IMR-90 (cell line): ENCODE data around the gene MAML2.

ENCODE experiments used
- BHLHE40 ChIP-seq: fragments of 150-350 bp; IDR thresholded peaks from 2 replicates; pipeline ENCODE4 v1.6.1; 2016; ENCODE audit warnings: mild to moderate bottlenecking, low read depth, low read length
- CEBPB ChIP-seq: IDR thresholded peaks from 2 replicates; pipeline ENCODE4 v1.6.1; 2012; ENCODE audit warnings: low read depth, low read length, improper control_type of control experiment
- FOS ChIP-seq: fragments of 150-350 bp; IDR thresholded peaks from 2 replicates; pipeline ENCODE4 v1.6.1; 2016; ENCODE audit warnings: low read depth, low read length
- MAFK ChIP-seq: IDR thresholded peaks from 2 replicates; pipeline ENCODE4 v1.6.1; 2012; ENCODE audit warnings: low read depth, low read length, improper control_type of control experiment
- MAZ ChIP-seq: IDR thresholded peaks from 2 replicates; pipeline ENCODE4 v1.6.1; 2012; ENCODE audit warnings: low read depth, mild to moderate bottlenecking, low read length, improper control_type of control experiment, moderate library complexity, borderline replicate concordance
- MXI1 ChIP-seq: IDR thresholded peaks from 2 replicates; pipeline ENCODE4 v1.6.1; 2012; ENCODE audit warnings: low read depth, mild to moderate bottlenecking, low read length, moderate library complexity, borderline replicate concordance
- POLR2A ChIP-seq: IDR thresholded peaks from 2 replicates; pipeline ENCODE4 v1.6.1; 2012; ENCODE audit warnings: mild to moderate bottlenecking, low read depth, low read length
- RAD21 ChIP-seq: IDR thresholded peaks from 2 replicates; pipeline ENCODE4 v1.6.1; 2012; ENCODE audit warnings: low read length, improper control_type of control experiment
- RCOR1 ChIP-seq: IDR thresholded peaks from 2 replicates; pipeline ENCODE4 v1.6.1; 2012; ENCODE audit warnings: mild to moderate bottlenecking, low read length, improper control_type of control experiment; ENCODE audit not compliant: insufficient replicate concordance
- SMC3 ChIP-seq: fragments of 150-350 bp; IDR thresholded peaks from 2 replicates; pipeline ENCODE4 v1.6.1; 2016; ENCODE audit warnings: low read depth, mild to moderate bottlenecking, antibody characterized with exemption, low read length, moderate library complexity
- TF ChIP-seq, protein P1 (sequence below): conservative IDR thresholded peaks from 2 replicates; pipeline ENCODE4 v1.5.1; 2012; ENCODE audit warnings: mild to moderate bottlenecking, low read depth, low read length, improper control_type of control experiment
- TF ChIP-seq, protein P2 (sequence below): fragments of 150-350 bp; IDR thresholded peaks from 2 replicates; pipeline ENCODE4 v1.6.1; 2017; ENCODE audit warnings: mild to moderate bottlenecking, antibody characterized with exemption, low read length, low read depth

DNA sequence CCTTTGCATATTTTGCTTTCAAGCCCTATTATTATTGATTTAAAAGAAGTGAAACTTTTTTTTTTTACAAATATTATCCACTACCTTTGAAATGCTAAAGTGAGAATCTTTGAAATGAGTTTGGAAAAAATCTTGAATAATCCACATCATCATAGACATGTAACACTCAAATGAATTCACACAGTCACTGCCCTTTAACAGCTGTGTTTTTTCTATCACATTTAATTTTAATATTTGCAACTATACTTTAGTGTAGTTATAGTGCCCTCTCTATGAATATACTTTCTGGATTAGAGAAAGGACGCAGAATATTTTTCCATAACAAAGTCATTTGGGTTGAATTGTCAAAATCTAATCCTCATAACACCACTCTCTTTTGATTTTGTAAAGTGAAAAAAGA lies 381.2 kb downstream of the MAML2 start:
- TF ChIP-seq RCOR1: no peak
- TF ChIP-seq, protein P1, sequence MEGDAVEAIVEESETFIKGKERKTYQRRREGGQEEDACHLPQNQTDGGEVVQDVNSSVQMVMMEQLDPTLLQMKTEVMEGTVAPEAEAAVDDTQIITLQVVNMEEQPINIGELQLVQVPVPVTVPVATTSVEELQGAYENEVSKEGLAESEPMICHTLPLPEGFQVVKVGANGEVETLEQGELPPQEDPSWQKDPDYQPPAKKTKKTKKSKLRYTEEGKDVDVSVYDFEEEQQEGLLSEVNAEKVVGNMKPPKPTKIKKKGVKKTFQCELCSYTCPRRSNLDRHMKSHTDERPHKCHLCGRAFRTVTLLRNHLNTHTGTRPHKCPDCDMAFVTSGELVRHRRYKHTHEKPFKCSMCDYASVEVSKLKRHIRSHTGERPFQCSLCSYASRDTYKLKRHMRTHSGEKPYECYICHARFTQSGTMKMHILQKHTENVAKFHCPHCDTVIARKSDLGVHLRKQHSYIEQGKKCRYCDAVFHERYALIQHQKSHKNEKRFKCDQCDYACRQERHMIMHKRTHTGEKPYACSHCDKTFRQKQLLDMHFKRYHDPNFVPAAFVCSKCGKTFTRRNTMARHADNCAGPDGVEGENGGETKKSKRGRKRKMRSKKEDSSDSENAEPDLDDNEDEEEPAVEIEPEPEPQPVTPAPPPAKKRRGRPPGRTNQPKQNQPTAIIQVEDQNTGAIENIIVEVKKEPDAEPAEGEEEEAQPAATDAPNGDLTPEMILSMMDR: no peak
- TF ChIP-seq POLR2A: no peak
- TF ChIP-seq FOS: no peak
- no peak for TF ChIP-seq MAZ
- TF ChIP-seq SMC3: no peak
- no peak for TF ChIP-seq MAFK
- TF ChIP-seq, protein P2, sequence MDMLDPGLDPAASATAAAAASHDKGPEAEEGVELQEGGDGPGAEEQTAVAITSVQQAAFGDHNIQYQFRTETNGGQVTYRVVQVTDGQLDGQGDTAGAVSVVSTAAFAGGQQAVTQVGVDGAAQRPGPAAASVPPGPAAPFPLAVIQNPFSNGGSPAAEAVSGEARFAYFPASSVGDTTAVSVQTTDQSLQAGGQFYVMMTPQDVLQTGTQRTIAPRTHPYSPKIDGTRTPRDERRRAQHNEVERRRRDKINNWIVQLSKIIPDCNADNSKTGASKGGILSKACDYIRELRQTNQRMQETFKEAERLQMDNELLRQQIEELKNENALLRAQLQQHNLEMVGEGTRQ: no peak
- no peak for TF ChIP-seq RAD21
- no peak for TF ChIP-seq MXI1
- no peak for TF ChIP-seq CEBPB
- TF ChIP-seq BHLHE40: no peak
